GM12801 (cell line): ENCODE data around the gene ATXN7L3.

Experiments used
- CTCF ChIP-seq: IDR thresholded peaks from one replicate; pipeline ENCODE4 v1.5.1; 2011; ENCODE audit warnings: control low read depth; ENCODE audit not compliant: insufficient read length; ENCODE audit errors: extremely low read depth

Gene ATXN7L3

GRCh38 chr17:44186307-44187130 lies 13.2 kb downstream of the ATXN7L3 start, which contains the start of gene TMUB2:
TMUB2 (plus strand) TSS chr17:44186972; CDS start chr17:44187709, 737 bp downstream.
- TF ChIP-seq CTCF: no peak

- no peak for TF ChIP-seq CTCF
Observed at GRCh38 chr17:44184212-44184810, 15.4 kb downstream of the ATXN7L3 start.

- no peak for TF ChIP-seq CTCF
Observed at GRCh38 chr17:44183024-44183423, 16.7 kb downstream of the ATXN7L3 start.

GRCh38 chr17:44178133-44178532 lies 21.6 kb downstream of the ATXN7L3 start:
- TF ChIP-seq CTCF: no peak

GRCh38 chr17:44177640-44178039 lies 22.0 kb downstream of the ATXN7L3 start:
- TF ChIP-seq CTCF: no peak

- no peak for TF ChIP-seq CTCF
Observed at GRCh38 chr17:44176671-44177501, 22.8 kb downstream of the ATXN7L3 start.

GRCh38 chr17:44176257-44176656 lies 23.4 kb downstream of the ATXN7L3 start:
- TF ChIP-seq CTCF: no peak
